Liver (tissue), 9 donors: ENCODE measurements around the gene DHDH. TPM values are rescaled to one million over a fixed set of nuclear protein-coding genes. Genes with fewer than 3 reads are reported as not detected.
"Not testable (repeated sequence)": the region's sequence is repeated elsewhere in the genome, so short reads cannot be mapped to it uniquely, and the experiment has no call there.

Experiments
- DNase-seq: peaks from one replicate; pipeline ENCODE4 v3.0.0-alpha.2; 2017; ENCODE audit warnings: low spot score
- H3K27ac ChIP-seq, 2 donors: one replicate each; pipeline ENCODE4 v1.7.0; 2013; ENCODE audit warnings: inconsistent platforms in 2 of 2, low read length in 2 of 2, control low read depth in 1 of 2, low read depth in 1 of 2, mild to moderate bottlenecking in 1 of 2
- H3K27me3 ChIP-seq, 4 donors: one replicate each; pipeline versions ENCODE4 v1.6.1 to v1.7.0; 2013; ENCODE audit warnings: low read length in 3 of 4, inconsistent platforms in 1 of 4, mild to moderate bottlenecking in 1 of 4, moderate library complexity in 1 of 4; ENCODE audit not compliant: control insufficient read depth in 4 of 4, insufficient read depth in 4 of 4
- H3K36me3 ChIP-seq, 4 donors: one replicate each; pipeline versions ENCODE4 v1.6.1 to v1.7.0; 2013; ENCODE audit warnings: low read length in 3 of 4, mild to moderate bottlenecking in 3 of 4, low read depth in 1 of 4, moderate library complexity in 1 of 4; ENCODE audit not compliant: control insufficient read depth in 4 of 4, insufficient read depth in 3 of 4
- H3K4me1 ChIP-seq, 4 donors: one replicate each; pipeline versions ENCODE4 v1.6.1 to v1.7.0; 2013; ENCODE audit warnings: low read length in 3 of 4, mild to moderate bottlenecking in 3 of 4, moderate library complexity in 1 of 4; ENCODE audit not compliant: control insufficient read depth in 4 of 4, insufficient read depth in 4 of 4
- H3K4me3 ChIP-seq, 3 donors: one replicate each; pipeline versions ENCODE4 v1.6.1 to v1.7.0; 2013; ENCODE audit warnings: low read length in 3 of 3, control low read depth in 1 of 3, low read depth in 1 of 3, mild to moderate bottlenecking in 1 of 3
- H3K9ac ChIP-seq, 2 donors: one replicate each; pipeline ENCODE4 v1.7.0; 2013; ENCODE audit warnings: low read length in 2 of 2, mild to moderate bottlenecking in 2 of 2, moderate library complexity in 2 of 2, control low read depth in 1 of 2, low read depth in 1 of 2
- H3K9me3 ChIP-seq, 4 donors: one replicate each; pipeline versions ENCODE4 v1.6.1 to v1.7.0; 2013; ENCODE audit warnings: low read length in 3 of 4; ENCODE audit not compliant: control insufficient read depth in 4 of 4
- ATF3 ChIP-seq: IDR thresholded peaks from 2 replicates; pipeline ENCODE4 v1.6.1; 2016; ENCODE audit warnings: antibody characterized with exemption
- CTCF ChIP-seq: fragments of 150-350 bp; IDR thresholded peaks from 2 replicates; pipeline ENCODE4 v1.5.1; 2017; ENCODE audit warnings: improper control_type of control experiment, low read depth, low read length; ENCODE audit not compliant: missing input control
- EGR1 ChIP-seq, 2 donors: IDR thresholded peaks; 2 replicates each; pipeline ENCODE4 v1.6.1; 2016 to 2018; ENCODE audit warnings: antibody characterized with exemption in 2 of 2, low read depth in 2 of 2
- FOXA1 ChIP-seq: IDR thresholded peaks from 2 replicates; pipeline ENCODE4 v1.6.1; 2016; ENCODE audit warnings: antibody characterized with exemption
- FOXA2 ChIP-seq: IDR thresholded peaks from 2 replicates; pipeline ENCODE4 v1.6.1; 2016; ENCODE audit warnings: antibody characterized with exemption
- GABPA ChIP-seq, 2 donors: IDR thresholded peaks in 1 of 2; conservative IDR thresholded peaks in 1 of 2; 2 replicates each; pipeline ENCODE4 v1.6.1; 2016; ENCODE audit warnings: antibody characterized with exemption in 2 of 2, mild to moderate bottlenecking in 1 of 2, moderate library complexity in 1 of 2
- HNF4A ChIP-seq, 2 donors: conservative IDR thresholded peaks; 2 replicates each; pipeline ENCODE4 v1.6.1; 2016; ENCODE audit warnings: antibody characterized with exemption in 2 of 2, mild to moderate bottlenecking in 2 of 2
- HNF4G ChIP-seq: IDR thresholded peaks from 2 replicates; pipeline ENCODE4 v1.6.1; 2016; ENCODE audit warnings: antibody characterized with exemption
- JUND ChIP-seq, 2 donors: IDR thresholded peaks; 2 replicates each; pipeline ENCODE4 v1.6.1; 2016; ENCODE audit warnings: antibody characterized with exemption in 2 of 2
- MAX ChIP-seq: IDR thresholded peaks from 2 replicates; pipeline ENCODE4 v1.6.1; 2016; ENCODE audit warnings: antibody characterized with exemption
- NR2F2 ChIP-seq: IDR thresholded peaks from 2 replicates; pipeline ENCODE4 v1.6.1; 2016; ENCODE audit warnings: antibody characterized with exemption
- RAD21 ChIP-seq, 2 donors: IDR thresholded peaks; 2 replicates each; pipeline ENCODE4 v1.6.1; 2016; ENCODE audit warnings: antibody characterized with exemption in 2 of 2, mild to moderate bottlenecking in 2 of 2
- REST ChIP-seq: IDR thresholded peaks from 2 replicates; pipeline ENCODE4 v1.6.1; 2016; ENCODE audit warnings: antibody characterized with exemption, mild to moderate bottlenecking
- RXRA ChIP-seq, 2 donors: IDR thresholded peaks; 2 replicates each; pipeline ENCODE4 v1.6.1; 2017 to 2018; ENCODE audit warnings: antibody characterized with exemption in 2 of 2, mild to moderate bottlenecking in 1 of 2
- SP1 ChIP-seq: IDR thresholded peaks from 2 replicates; pipeline ENCODE4 v1.6.1; 2018; ENCODE audit warnings: antibody characterized with exemption, mild to moderate bottlenecking
- TAF1 ChIP-seq: conservative IDR thresholded peaks from 2 replicates; pipeline ENCODE4 v1.6.1; 2016; ENCODE audit warnings: antibody characterized with exemption, mild to moderate bottlenecking
- YY1 ChIP-seq: IDR thresholded peaks from 2 replicates; pipeline ENCODE4 v1.6.1; 2016; ENCODE audit warnings: antibody characterized with exemption, mild to moderate bottlenecking
- WGBS: extraction: QIAGEN DNeasy Blood & Tissue Kit; methylation state at CpG from one replicate; pipeline ENCODE4 v1.1.7; 2013; 5-methylcytosine and 5-hydroxymethylcytosine counted together
- polyA plus RNA-seq, 2 donors: library from polyadenylated mRNA; stranded (reverse) in 1 of 2; unstranded in 1 of 2; fragments of 200-250 nt in 1 of 2; fragments of >200 nt in 1 of 2; fragmentation: Nextera tagmentation in 1 of 2; extraction: Ambion mirVana in 1 of 2; gene quantifications; one replicate each; pipeline versions ENCODE4 v1.2.1 to v1.2.3, GENCODE V29; 2013 to 2015
- total RNA-seq, 2 donors: library from RNA; depleted of rRNA; stranded (reverse); fragments of >200 nt; gene quantifications; one replicate each; pipeline ENCODE4 v1.2.3, GENCODE V29; 2014
- donor health status: healthy.
- donor health status: healthy.
- donor health status: healthy.
- donor health status: healthy.
- donor health status: healthy.

Gene DHDH
- total and polyA plus RNA-seq, 4 donors: 0.16 to 1.3 TPM; not detected in 2

GRCh38 chr19:48887861-48888612, 45.5 kb upstream of the DHDH start:
- Histone ChIP-seq H3K27ac (no peak overlapping the region), H3K4me3 (no peak overlapping the region), H3K9me3 (no peaks in the 10 kb centered on the region), H3K9ac (no peak overlapping the region), H3K4me1 (no peaks in the 10 kb centered on the region), H3K36me3 (no peaks in the 10 kb centered on the region), H3K27me3 (no peaks in the 10 kb centered on the region)
- DNase-seq: no peak
- TF ChIP-seq REST: no peak
- TF ChIP-seq HNF4G: no peak
- TF ChIP-seq YY1: no peak
- TF ChIP-seq RAD21 (IDR thresholded peaks at IDR 0.05): no peak
- TF ChIP-seq MAX: no peak
- TF ChIP-seq SP1: no peak
- no peak for TF ChIP-seq JUND (IDR thresholded peaks at IDR 0.05)
- no peak for TF ChIP-seq NR2F2
- no peak for TF ChIP-seq RXRA (IDR thresholded peaks at IDR 0.05)
- TF ChIP-seq ATF3: no peak
- WGBS: 96% methylated on average over 21 of the region's 21 CpGs

GRCh38 chr19:48889496-48889895, 44.0 kb upstream of the DHDH start:
- DNase-seq, H3K27me3 ChIP-seq, H3K4me1 ChIP-seq, H3K27ac ChIP-seq, H3K9ac ChIP-seq, H3K9me3 ChIP-seq, H3K4me3 ChIP-seq, H3K36me3 ChIP-seq: not testable (repeated sequence)
- WGBS: 58% methylated on average over 2 of the region's 3 CpGs

GRCh38 chr19:48890551-48890950, 42.9 kb upstream of the DHDH start:
- 75% methylated on average over 4 of the region's 4 CpGs for WGBS
- DNase-seq: no peak
- no peaks in the 10 kb centered on the region for H3K27me3 ChIP-seq
- H3K9me3 ChIP-seq: no peaks in the 10 kb centered on the region
- H3K4me3 ChIP-seq: no peak overlapping the region
- no peak overlapping the region for H3K9ac ChIP-seq
- H3K36me3 ChIP-seq: no peaks in the 10 kb centered on the region
- H3K27ac ChIP-seq: no peak overlapping the region
- H3K4me1 ChIP-seq: no peaks in the 10 kb centered on the region
- TF ChIP-seq REST (no peak), HNF4A (conservative IDR thresholded peaks at IDR 0.05) (no peak), ATF3 (no peak), EGR1 (IDR thresholded peaks at IDR 0.05; ENCODE audit: low read depth in 2 of 2) (no peak), SP1 (no peak), HNF4G (no peak), RXRA (IDR thresholded peaks at IDR 0.05) (no peak), TAF1 (no peak), CTCF (no peak), MAX (no peak), RAD21 (IDR thresholded peaks at IDR 0.05) (no peak), FOXA1 (no peak), YY1 (no peak), GABPA (IDR thresholded peaks at IDR 0.05 in 1 of 2, conservative IDR thresholded peaks at IDR 0.05 in 1 of 2) (no peak), JUND (IDR thresholded peaks at IDR 0.05) (no peak), NR2F2 (no peak), FOXA2 (no peak)
